ENCODE measurements around the gene GSK3A.
A peak's percentile ranks its signal among the peaks of the same experiment; 100 is the strongest.

GSK3A gene

GRCh38 chr19:42251572-42252358 lies 9.4 kb upstream of the GSK3A start:
- H3K79me1 ChIP-seq (replicated peaks; ENCODE audit: low read length, poor library complexity, severe bottlenecking) = peaks cover 17% of the 10 kb centered on the region
- peak overlapping the region in 1 of 2 experiments; percentile 83 for H3K4me3 ChIP-seq (ENCODE audit: insufficient read depth in 1 of 2, low read depth in 1 of 2, low read length in 2 of 2)
- H3K4me2 ChIP-seq (ENCODE audit: low read length, poor library complexity, severe bottlenecking) = peak overlapping the region; percentile 35
- H3K9me3 ChIP-seq (ENCODE audit: control insufficient read depth, low read length) = no peaks in the 10 kb centered on the region
- no peak overlapping the region for H4K91ac ChIP-seq (ENCODE audit: low read length)
- no peak overlapping the region for H2BK120ac ChIP-seq (ENCODE audit: low read depth, low read length)
- no peak overlapping the region for H2BK15ac ChIP-seq (ENCODE audit: low read depth, poor library complexity, severe bottlenecking)
- peak overlapping the region; percentile 17 to 43 for H3K4ac ChIP-seq (ENCODE audit: low read depth in 1 of 2, low read length in 2 of 2)
- H2BK12ac ChIP-seq (ENCODE audit: low read length in 2 of 2) = no peak overlapping the region
- H3K36me3 ChIP-seq (ENCODE audit: control insufficient read depth in 1 of 2, insufficient read depth in 2 of 2, low read depth in 1 of 2, low read length in 2 of 2) = peaks cover 14 to 44% of the 10 kb centered on the region in 2 experiments
- no peak overlapping the region for H3K23ac ChIP-seq (ENCODE audit: low read length in 2 of 2)
- 95% methylated on average over 3 of the region's 4 CpGs for WGBS
- peak overlapping the region; percentile 22 for H2AK5ac ChIP-seq (ENCODE audit: low read length, severe bottlenecking)
- peaks cover 39% of the 10 kb centered on the region for H3K4me1 ChIP-seq (ENCODE audit: control insufficient read depth, insufficient read depth, low read depth, low read length)
- peak overlapping the region; percentile 35 for H3K27ac ChIP-seq (ENCODE audit: low read length, poor library complexity, severe bottlenecking)
- no peak overlapping the region for H4K8ac ChIP-seq (ENCODE audit: low read length)
- peak overlapping the region; percentile 90 for H3K9ac ChIP-seq (ENCODE audit: low read length)
- peak overlapping the region in 1 of 2 experiments; percentile 68 for H3K14ac ChIP-seq (ENCODE audit: low read length in 2 of 2)
- H2BK5ac ChIP-seq (ENCODE audit: low read depth, low read length, poor library complexity, severe bottlenecking) = no peak overlapping the region
- H3K27me3 ChIP-seq (ENCODE audit: control insufficient read depth in 1 of 2, insufficient read depth in 1 of 2, low read length in 2 of 2) = no peaks in the 10 kb centered on the region
- H3K18ac ChIP-seq (ENCODE audit: low read depth in 1 of 2, low read length in 2 of 2) = peak overlapping the region; percentile 28 to 49
- H2AFZ ChIP-seq (ENCODE audit: low read depth, low read length) = no peak overlapping the region
- DNase-seq = no peak

- Histone ChIP-seq H3K27ac (ENCODE audit: low read length, poor library complexity, severe bottlenecking) (no peak overlapping the region), H3K9ac (ENCODE audit: low read length) (peak overlapping the region; percentile 83), H2AK5ac (ENCODE audit: low read length, severe bottlenecking) (no peak overlapping the region), H3K4me2 (ENCODE audit: low read length, poor library complexity, severe bottlenecking) (peak overlapping the region; percentile 12), H3K4me3 (ENCODE audit: insufficient read depth in 1 of 2, low read depth in 1 of 2, low read length in 2 of 2) (peak overlapping the region in 1 of 2 experiments; percentile 38), H2BK120ac (ENCODE audit: low read depth, low read length) (no peak overlapping the region), H3K14ac (ENCODE audit: low read length in 2 of 2) (no peak overlapping the region), H3K18ac (ENCODE audit: low read depth in 1 of 2, low read length in 2 of 2) (peak overlapping the region in 1 of 2 experiments; percentile 37), H3K4ac (ENCODE audit: low read depth in 1 of 2, low read length in 2 of 2) (no peak overlapping the region), H3K36me3 (ENCODE audit: control insufficient read depth in 1 of 2, insufficient read depth in 2 of 2, low read depth in 1 of 2, low read length in 2 of 2) (peaks cover 14 to 51% of the 10 kb centered on the region in 2 experiments), H3K4me1 (ENCODE audit: control insufficient read depth, insufficient read depth, low read depth, low read length) (peaks cover 42% of the 10 kb centered on the region), H3K27me3 (ENCODE audit: control insufficient read depth in 1 of 2, insufficient read depth in 1 of 2, low read length in 2 of 2) (no peaks in the 10 kb centered on the region), H2BK5ac (ENCODE audit: low read depth, low read length, poor library complexity, severe bottlenecking) (no peak overlapping the region), H4K8ac (ENCODE audit: low read length) (no peak overlapping the region), H4K91ac (ENCODE audit: low read length) (no peak overlapping the region), H3K9me3 (ENCODE audit: control insufficient read depth, low read length) (no peaks in the 10 kb centered on the region), H2BK12ac (ENCODE audit: low read length in 2 of 2) (no peak overlapping the region), H3K23ac (ENCODE audit: low read length in 2 of 2) (no peak overlapping the region), H2BK15ac (ENCODE audit: low read depth, poor library complexity, severe bottlenecking) (no peak overlapping the region), H3K79me1 (replicated peaks; ENCODE audit: low read length, poor library complexity, severe bottlenecking) (peaks cover 18% of the 10 kb centered on the region), H2AFZ (ENCODE audit: low read depth, low read length) (no peak overlapping the region)
- 74% methylated on average over 11 of the region's 19 CpGs for WGBS
- peak; percentile 36 for DNase-seq
Measured at GRCh38 chr19:42250666-42251531, 8.5 kb upstream of the GSK3A start.

GRCh38 chr19:42250183-42250665 lies 7.8 kb upstream of the GSK3A start:
- DNase-seq = no peak
- peaks cover 14 to 51% of the 10 kb centered on the region in 2 experiments for H3K36me3 ChIP-seq (ENCODE audit: control insufficient read depth in 1 of 2, insufficient read depth in 2 of 2, low read depth in 1 of 2, low read length in 2 of 2)
- H2BK5ac ChIP-seq (ENCODE audit: low read depth, low read length, poor library complexity, severe bottlenecking) = no peak overlapping the region
- no peaks in the 10 kb centered on the region for H3K27me3 ChIP-seq (ENCODE audit: control insufficient read depth in 1 of 2, insufficient read depth in 1 of 2, low read length in 2 of 2)
- H3K4me2 ChIP-seq (ENCODE audit: low read length, poor library complexity, severe bottlenecking) = no peak overlapping the region
- H2AFZ ChIP-seq (ENCODE audit: low read depth, low read length) = no peak overlapping the region
- no peak overlapping the region for H3K4ac ChIP-seq (ENCODE audit: low read depth in 1 of 2, low read length in 2 of 2)
- no peak overlapping the region for H3K18ac ChIP-seq (ENCODE audit: low read depth in 1 of 2, low read length in 2 of 2)
- peak overlapping the region in 1 of 2 experiments; percentile 38 for H3K4me3 ChIP-seq (ENCODE audit: insufficient read depth in 1 of 2, low read depth in 1 of 2, low read length in 2 of 2)
- no peak overlapping the region for H3K14ac ChIP-seq (ENCODE audit: low read length in 2 of 2)
- peaks cover 17% of the 10 kb centered on the region for H3K79me1 ChIP-seq (replicated peaks; ENCODE audit: low read length, poor library complexity, severe bottlenecking)
- H3K9me3 ChIP-seq (ENCODE audit: control insufficient read depth, low read length) = no peaks in the 10 kb centered on the region
- H3K23ac ChIP-seq (ENCODE audit: low read length in 2 of 2) = no peak overlapping the region
- H3K4me1 ChIP-seq (ENCODE audit: control insufficient read depth, insufficient read depth, low read depth, low read length) = peaks cover 41% of the 10 kb centered on the region
- H2AK5ac ChIP-seq (ENCODE audit: low read length, severe bottlenecking) = no peak overlapping the region
- no peak overlapping the region for H2BK120ac ChIP-seq (ENCODE audit: low read depth, low read length)
- no peak overlapping the region for H4K91ac ChIP-seq (ENCODE audit: low read length)
- no peak overlapping the region for H2BK15ac ChIP-seq (ENCODE audit: low read depth, poor library complexity, severe bottlenecking)
- no peak overlapping the region for H4K8ac ChIP-seq (ENCODE audit: low read length)
- H3K27ac ChIP-seq (ENCODE audit: low read length, poor library complexity, severe bottlenecking) = no peak overlapping the region
- H2BK12ac ChIP-seq (ENCODE audit: low read length in 2 of 2) = no peak overlapping the region
- WGBS = 96% methylated on average over 14 of the region's 15 CpGs
- peak overlapping the region; percentile 83 for H3K9ac ChIP-seq (ENCODE audit: low read length)

- peaks cover 14 to 51% of the 10 kb centered on the region in 2 experiments for H3K36me3 ChIP-seq (ENCODE audit: control insufficient read depth in 1 of 2, insufficient read depth in 2 of 2, low read depth in 1 of 2, low read length in 2 of 2)
- no peak overlapping the region for H2AFZ ChIP-seq (ENCODE audit: low read depth, low read length)
- H3K9me3 ChIP-seq (ENCODE audit: control insufficient read depth, low read length) = no peaks in the 10 kb centered on the region
- H3K18ac ChIP-seq (ENCODE audit: low read depth in 1 of 2, low read length in 2 of 2) = no peak overlapping the region
- H4K8ac ChIP-seq (ENCODE audit: low read length) = no peak overlapping the region
- H2BK12ac ChIP-seq (ENCODE audit: low read length in 2 of 2) = no peak overlapping the region
- no peak overlapping the region for H2BK15ac ChIP-seq (ENCODE audit: low read depth, poor library complexity, severe bottlenecking)
- no peak overlapping the region for H2BK5ac ChIP-seq (ENCODE audit: low read depth, low read length, poor library complexity, severe bottlenecking)
- WGBS = 94% methylated on average over 6 of the region's 6 CpGs
- H3K9ac ChIP-seq (ENCODE audit: low read length) = peak overlapping the region; percentile 83
- no peak overlapping the region for H3K14ac ChIP-seq (ENCODE audit: low read length in 2 of 2)
- DNase-seq = no peak
- no peak overlapping the region for H3K23ac ChIP-seq (ENCODE audit: low read length in 2 of 2)
- H4K91ac ChIP-seq (ENCODE audit: low read length) = no peak overlapping the region
- no peaks in the 10 kb centered on the region for H3K27me3 ChIP-seq (ENCODE audit: control insufficient read depth in 1 of 2, insufficient read depth in 1 of 2, low read length in 2 of 2)
- no peak overlapping the region for H2AK5ac ChIP-seq (ENCODE audit: low read length, severe bottlenecking)
- no peak overlapping the region for H3K27ac ChIP-seq (ENCODE audit: low read length, poor library complexity, severe bottlenecking)
- no peak overlapping the region for H3K4me3 ChIP-seq (ENCODE audit: insufficient read depth in 1 of 2, low read depth in 1 of 2, low read length in 2 of 2)
- H3K4me1 ChIP-seq (ENCODE audit: control insufficient read depth, insufficient read depth, low read depth, low read length) = peaks cover 41% of the 10 kb centered on the region
- H3K4me2 ChIP-seq (ENCODE audit: low read length, poor library complexity, severe bottlenecking) = no peak overlapping the region
- H2BK120ac ChIP-seq (ENCODE audit: low read depth, low read length) = no peak overlapping the region
- H3K4ac ChIP-seq (ENCODE audit: low read depth in 1 of 2, low read length in 2 of 2) = no peak overlapping the region
- H3K79me1 ChIP-seq (replicated peaks; ENCODE audit: low read length, poor library complexity, severe bottlenecking) = peaks cover 17% of the 10 kb centered on the region
Measured at GRCh38 chr19:42249769-42250168, 7.4 kb upstream of the GSK3A start.
